Activated naive CD4-positive, alpha-beta T cell treated with anti-CD3 and anti-CD28 coated beads for 36 hours (primary cell): ENCODE results near the gene CCDC93. TPM values are rescaled to one million over a fixed set of nuclear protein-coding genes. Genes with fewer than 3 reads are reported as not detected.
A peak's percentile ranks its signal among the peaks of the same experiment; 100 is the strongest.

Experiments used
- CTCF ChIA-PET: fragments of 350-600 bp; sonication (Branson Sonifier 250); formaldehyde crosslinking; loops from one replicate; lab custom pipeline; 2021; ENCODE audit warnings: antibody characterized with exemption; lab: Charles Lee
- DNase-seq: peaks from one replicate; pipeline ENCODE4 v3.0.0-alpha.2; 2020
- H3K27ac Mint-ChIP-seq: one replicate; pipeline ENCODE4 v1.8.0; 2021; ENCODE audit warnings: mild to moderate bottlenecking, mixed read lengths
- H3K27me3 Mint-ChIP-seq: one replicate; pipeline ENCODE4 v1.8.0; 2021; ENCODE audit warnings: low read depth, mixed read lengths
- H3K36me3 Mint-ChIP-seq: one replicate; pipeline ENCODE4 v1.8.0; 2021; ENCODE audit warnings: low read depth, mixed read lengths
- H3K4me1 Mint-ChIP-seq: one replicate; pipeline ENCODE4 v1.8.0; 2021; ENCODE audit warnings: low read depth, mixed read lengths
- H3K4me3 Mint-ChIP-seq: one replicate; pipeline ENCODE4 v1.8.0; 2021; ENCODE audit warnings: mild to moderate bottlenecking, moderate library complexity, mixed read lengths
- H3K9me3 Mint-ChIP-seq: one replicate; pipeline ENCODE4 v1.8.0; 2021; ENCODE audit warnings: mixed read lengths
- intact Hi-C: fragments of 100-400 bp; cut with micrococcal nuclease; formaldehyde crosslinking; loops from one replicate; pipeline ENCODE4 v1.15.1; 2023
- total RNA-seq, 2 experiments: library from RNA; stranded (reverse); gene quantifications; one replicate each; pipeline ENCODE4 v1.2.3, GENCODE V29; 2021

The CCDC93 gene
- total RNA-seq, 2 experiments from 2014 or later: 29.0 to 32.8 TPM

GRCh38 chr2:117961201-117961600, 52.7 kb downstream of the CCDC93 start:
- CTCF ChIA-PET: interaction anchor here (1.5 kb wide), 1 partner anchor 42 kb away, joined by 7 read pairs; no protein-coding TSS in a partner anchor
- Mint-ChIP-seq H3K9me3 (no peaks in the 10 kb centered on the region), H3K4me3 (no peak overlapping the region), H3K4me1 (no peaks in the 10 kb centered on the region), H3K27me3 (no peaks in the 10 kb centered on the region), H3K27ac (no peak overlapping the region), H3K36me3 (peaks cover 51% of the 10 kb centered on the region)
- intact Hi-C loops: no loop called here
- no peak for DNase-seq

GRCh38 chr2:117960231-117960630, 53.6 kb downstream of the CCDC93 start:
- CTCF ChIA-PET: interaction anchor here (1.5 kb wide), 1 partner anchor 43 kb away, joined by 7 read pairs; no protein-coding TSS in a partner anchor
- H3K4me1 Mint-ChIP-seq: no peaks in the 10 kb centered on the region
- intact Hi-C loops: no loop called here
- peaks cover 54% of the 10 kb centered on the region for H3K36me3 Mint-ChIP-seq
- no peak for DNase-seq
- no peaks in the 10 kb centered on the region for H3K27me3 Mint-ChIP-seq
- H3K9me3 Mint-ChIP-seq: no peaks in the 10 kb centered on the region
- no peak overlapping the region for H3K4me3 Mint-ChIP-seq
- no peak overlapping the region for H3K27ac Mint-ChIP-seq

- Mint-ChIP-seq H3K4me3 (no peak overlapping the region), H3K27ac (no peak overlapping the region), H3K4me1 (no peaks in the 10 kb centered on the region), H3K27me3 (no peaks in the 10 kb centered on the region), H3K9me3 (no peaks in the 10 kb centered on the region), H3K36me3 (peaks cover 60% of the 10 kb centered on the region)
- no peak for DNase-seq
- intact Hi-C loops: loop anchor here (5.0 kb wide), 1 partner anchor 44 kb away; no protein-coding TSS in a partner anchor
- CTCF ChIA-PET: no interaction called here
Measured at GRCh38 chr2:117958186-117958585, 55.7 kb downstream of the CCDC93 start.

GRCh38 chr2:117957616-117958015, 56.3 kb downstream of the CCDC93 start:
- peaks cover 58% of the 10 kb centered on the region for H3K36me3 Mint-ChIP-seq
- H3K27me3 Mint-ChIP-seq: no peaks in the 10 kb centered on the region
- H3K4me1 Mint-ChIP-seq: no peaks in the 10 kb centered on the region
- intact Hi-C loops: loop anchor here (5.0 kb wide), 1 partner anchor 45 kb away; no protein-coding TSS in a partner anchor
- no peak for DNase-seq
- peak overlapping the region; percentile 3 for H3K27ac Mint-ChIP-seq
- no peaks in the 10 kb centered on the region for H3K9me3 Mint-ChIP-seq
- CTCF ChIA-PET: interaction anchor here (2.4 kb wide), 1 partner anchor 46 kb away, joined by 17 read pairs; no protein-coding TSS in a partner anchor
- H3K4me3 Mint-ChIP-seq: no peak overlapping the region

GRCh38 chr2:117956036-117956796, 57.7 kb downstream of the CCDC93 start:
- H3K9me3 Mint-ChIP-seq: no peaks in the 10 kb centered on the region
- no peaks in the 10 kb centered on the region for H3K4me1 Mint-ChIP-seq
- intact Hi-C loops: loop anchor here (5.0 kb wide), 1 partner anchor 46 kb away; no protein-coding TSS in a partner anchor
- no peak for DNase-seq
- CTCF ChIA-PET: interaction anchor here (0.6 to 2.4 kb wide), 4 partner anchors 9 to 424 kb away, joined by 3 to 17 read pairs (median 3); no protein-coding TSS in a partner anchor
- H3K27ac Mint-ChIP-seq: no peak overlapping the region
- no peak overlapping the region for H3K4me3 Mint-ChIP-seq
- peaks cover 67% of the 10 kb centered on the region for H3K36me3 Mint-ChIP-seq
- H3K27me3 Mint-ChIP-seq: no peaks in the 10 kb centered on the region

- CTCF ChIA-PET: no interaction called here
- H3K4me1 Mint-ChIP-seq: no peaks in the 10 kb centered on the region
- no peak for DNase-seq
- H3K27me3 Mint-ChIP-seq: no peaks in the 10 kb centered on the region
- peaks cover 60% of the 10 kb centered on the region for H3K36me3 Mint-ChIP-seq
- intact Hi-C loops: no loop called here
- H3K9me3 Mint-ChIP-seq: no peaks in the 10 kb centered on the region
- H3K4me3 Mint-ChIP-seq: no peak overlapping the region
- H3K27ac Mint-ChIP-seq: no peak overlapping the region
Measured at GRCh38 chr2:117953231-117953630, 60.6 kb downstream of the CCDC93 start.

- Mint-ChIP-seq H3K4me3 (no peak overlapping the region), H3K27ac (no peak overlapping the region), H3K27me3 (no peaks in the 10 kb centered on the region), H3K9me3 (no peaks in the 10 kb centered on the region), H3K36me3 (peaks cover 59% of the 10 kb centered on the region), H3K4me1 (no peaks in the 10 kb centered on the region)
- DNase-seq: no peak
- CTCF ChIA-PET: interaction anchor here (3.0 kb wide), 1 partner anchor 50 kb away, joined by 9 read pairs; no protein-coding TSS in a partner anchor
- intact Hi-C loops: no loop called here
Measured at GRCh38 chr2:117952701-117953100, 61.2 kb downstream of the CCDC93 start.

- no peak for DNase-seq
- CTCF ChIA-PET: interaction anchor here (3.0 kb wide), 1 partner anchor 51 kb away, joined by 9 read pairs; no protein-coding TSS in a partner anchor
- no peak overlapping the region for H3K27ac Mint-ChIP-seq
- H3K36me3 Mint-ChIP-seq: peaks cover 57% of the 10 kb centered on the region
- intact Hi-C loops: no loop called here
- no peaks in the 10 kb centered on the region for H3K9me3 Mint-ChIP-seq
- H3K4me1 Mint-ChIP-seq: no peaks in the 10 kb centered on the region
- no peaks in the 10 kb centered on the region for H3K27me3 Mint-ChIP-seq
- H3K4me3 Mint-ChIP-seq: no peak overlapping the region
Measured at GRCh38 chr2:117952228-117952627, 61.6 kb downstream of the CCDC93 start.

- H3K36me3 Mint-ChIP-seq: peaks cover 61% of the 10 kb centered on the region
- intact Hi-C loops: no loop called here
- H3K27me3 Mint-ChIP-seq: no peaks in the 10 kb centered on the region
- no peak overlapping the region for H3K27ac Mint-ChIP-seq
- no peaks in the 10 kb centered on the region for H3K4me1 Mint-ChIP-seq
- H3K4me3 Mint-ChIP-seq: no peak overlapping the region
- no peak for DNase-seq
- CTCF ChIA-PET: interaction anchor here (0.9 to 3.0 kb wide), 2 partner anchors 53 to 135 kb away, joined by 4 to 9 read pairs; partner anchors contain the start of gene DDX18
- no peaks in the 10 kb centered on the region for H3K9me3 Mint-ChIP-seq
Measured at GRCh38 chr2:117949806-117950205, 64.1 kb downstream of the CCDC93 start.

- no peak for DNase-seq
- no peaks in the 10 kb centered on the region for H3K9me3 Mint-ChIP-seq
- intact Hi-C loops: no loop called here
- H3K4me3 Mint-ChIP-seq: no peak overlapping the region
- CTCF ChIA-PET: interaction anchor here (1.3 kb wide), 1 partner anchor 55 kb away, joined by 3 read pairs; no protein-coding TSS in a partner anchor
- no peaks in the 10 kb centered on the region for H3K4me1 Mint-ChIP-seq
- peaks cover 61% of the 10 kb centered on the region for H3K36me3 Mint-ChIP-seq
- H3K27ac Mint-ChIP-seq: no peak overlapping the region
- H3K27me3 Mint-ChIP-seq: no peaks in the 10 kb centered on the region
Measured at GRCh38 chr2:117948615-117949014, 65.3 kb downstream of the CCDC93 start.

GRCh38 chr2:117945296-117945695, 68.6 kb downstream of the CCDC93 start:
- H3K27ac Mint-ChIP-seq: no peak overlapping the region
- H3K4me3 Mint-ChIP-seq: no peak overlapping the region
- no peaks in the 10 kb centered on the region for H3K9me3 Mint-ChIP-seq
- H3K27me3 Mint-ChIP-seq: no peaks in the 10 kb centered on the region
- no peak for DNase-seq
- no peaks in the 10 kb centered on the region for H3K4me1 Mint-ChIP-seq
- intact Hi-C loops: no loop called here
- CTCF ChIA-PET: interaction anchor here (2.9 kb wide), 1 partner anchor 58 kb away, joined by 9 read pairs; no protein-coding TSS in a partner anchor
- H3K36me3 Mint-ChIP-seq: peaks cover 64% of the 10 kb centered on the region

- H3K9me3 Mint-ChIP-seq: no peaks in the 10 kb centered on the region
- CTCF ChIA-PET: interaction anchor here (2.9 kb wide), 1 partner anchor 59 kb away, joined by 9 read pairs; no protein-coding TSS in a partner anchor
- H3K27me3 Mint-ChIP-seq: no peaks in the 10 kb centered on the region
- no peak overlapping the region for H3K4me3 Mint-ChIP-seq
- peaks cover 66% of the 10 kb centered on the region for H3K36me3 Mint-ChIP-seq
- intact Hi-C loops: no loop called here
- no peak for DNase-seq
- H3K27ac Mint-ChIP-seq: no peak overlapping the region
- no peaks in the 10 kb centered on the region for H3K4me1 Mint-ChIP-seq
Measured at GRCh38 chr2:117944816-117945215, 69.1 kb downstream of the CCDC93 start.
